Duodenal mucosa (tissue), 2 donors: ENCODE data around the gene PRKACB.

ENCODE experiments used
- H3K27ac ChIP-seq: one replicate; pipeline ENCODE4 v1.7.0; 2013; ENCODE audit warnings: low read depth, low read length
- H3K27me3 ChIP-seq, 2 donors: one replicate each; pipeline ENCODE4 v1.7.0; 2013; ENCODE audit warnings: low read length in 2 of 2, control low read depth in 1 of 2; ENCODE audit not compliant: insufficient read depth in 2 of 2, control insufficient read depth in 1 of 2
- H3K36me3 ChIP-seq, 2 donors: one replicate each; pipeline ENCODE4 v1.7.0; 2013; ENCODE audit warnings: low read length in 2 of 2, control low read depth in 1 of 2; ENCODE audit not compliant: insufficient read depth in 2 of 2, control insufficient read depth in 1 of 2
- H3K4me1 ChIP-seq, 2 donors: one replicate each; pipeline ENCODE4 v1.7.0; 2013; ENCODE audit warnings: low read length in 2 of 2, control low read depth in 1 of 2; ENCODE audit not compliant: insufficient read depth in 2 of 2, control insufficient read depth in 1 of 2
- H3K4me3 ChIP-seq, 2 donors: one replicate each; pipeline ENCODE4 v1.7.0; 2013; ENCODE audit warnings: low read length in 2 of 2, low read depth in 1 of 2
- H3K9ac ChIP-seq, 2 donors: one replicate each; pipeline ENCODE4 v1.7.0; 2013; ENCODE audit warnings: low read length in 2 of 2, low read depth in 1 of 2
- H3K9me3 ChIP-seq, 2 donors: one replicate each; pipeline ENCODE4 v1.7.0; 2013; ENCODE audit warnings: low read length in 2 of 2, control low read depth in 1 of 2; ENCODE audit not compliant: control insufficient read depth in 1 of 2

PRKACB gene

DNA sequence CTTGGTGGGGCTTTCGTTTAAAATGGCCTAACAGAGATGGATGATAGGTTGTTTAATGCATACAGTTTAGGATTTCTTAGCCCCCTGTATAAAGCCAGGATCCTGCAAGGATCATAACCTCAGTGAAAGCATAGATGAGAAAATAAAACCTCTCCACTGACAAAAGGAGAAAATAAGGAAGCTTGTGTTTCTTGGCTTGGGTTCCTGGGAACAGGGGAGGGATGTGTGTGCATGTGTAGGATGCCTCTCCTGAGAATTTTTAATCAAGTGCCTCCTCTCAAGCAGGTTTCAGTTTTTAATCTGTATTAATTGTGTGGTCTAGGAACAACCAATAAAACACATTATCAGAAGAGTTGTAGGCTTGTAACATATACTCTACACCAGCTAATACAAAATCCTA, 26.1 kb downstream of the PRKACB start:
- Histone ChIP-seq H3K27ac (no peak overlapping the region), H3K9me3 (no peaks in the 10 kb centered on the region), H3K4me3 (no peak overlapping the region), H3K27me3 (no peaks in the 10 kb centered on the region), H3K36me3 (no peaks in the 10 kb centered on the region), H3K9ac (no peak overlapping the region), H3K4me1 (peaks cover 3 to 5% of the 10 kb centered on the region in 2 donors)

DNA sequence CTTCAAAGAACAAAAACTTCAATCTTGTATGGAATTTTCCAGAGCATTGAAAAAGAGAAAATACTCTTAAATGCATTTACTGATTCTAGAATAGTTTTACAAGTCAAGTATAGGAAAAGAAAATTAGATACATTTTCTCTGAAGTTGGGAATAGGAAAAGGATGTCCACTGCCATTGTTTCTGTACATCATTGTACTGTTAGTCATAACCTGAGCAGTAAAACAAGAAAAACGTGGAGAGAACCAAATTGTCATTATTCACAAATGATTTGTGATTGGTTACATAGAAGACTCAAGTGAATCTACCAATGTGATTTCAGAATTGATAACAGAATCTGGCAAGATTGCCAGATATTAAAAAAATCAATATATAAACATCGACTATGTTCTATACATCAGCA, 27.4 kb downstream of the PRKACB start:
- H3K27me3 ChIP-seq = no peaks in the 10 kb centered on the region
- no peaks in the 10 kb centered on the region for H3K9me3 ChIP-seq
- no peak overlapping the region for H3K9ac ChIP-seq
- peaks cover 3 to 5% of the 10 kb centered on the region in 2 donors for H3K4me1 ChIP-seq
- no peak overlapping the region for H3K4me3 ChIP-seq
- no peak overlapping the region for H3K27ac ChIP-seq
- no peaks in the 10 kb centered on the region for H3K36me3 ChIP-seq

GRCh38 chr1:84174051-84174556, 30.0 kb downstream of the PRKACB start:
- Histone ChIP-seq H3K27me3 (no peaks in the 10 kb centered on the region), H3K4me3 (no peak overlapping the region), H3K4me1 (peaks cover 3 to 5% of the 10 kb centered on the region in 2 donors), H3K36me3 (no peaks in the 10 kb centered on the region), H3K27ac (no peak overlapping the region), H3K9ac (no peak overlapping the region), H3K9me3 (no peaks in the 10 kb centered on the region)

DNA sequence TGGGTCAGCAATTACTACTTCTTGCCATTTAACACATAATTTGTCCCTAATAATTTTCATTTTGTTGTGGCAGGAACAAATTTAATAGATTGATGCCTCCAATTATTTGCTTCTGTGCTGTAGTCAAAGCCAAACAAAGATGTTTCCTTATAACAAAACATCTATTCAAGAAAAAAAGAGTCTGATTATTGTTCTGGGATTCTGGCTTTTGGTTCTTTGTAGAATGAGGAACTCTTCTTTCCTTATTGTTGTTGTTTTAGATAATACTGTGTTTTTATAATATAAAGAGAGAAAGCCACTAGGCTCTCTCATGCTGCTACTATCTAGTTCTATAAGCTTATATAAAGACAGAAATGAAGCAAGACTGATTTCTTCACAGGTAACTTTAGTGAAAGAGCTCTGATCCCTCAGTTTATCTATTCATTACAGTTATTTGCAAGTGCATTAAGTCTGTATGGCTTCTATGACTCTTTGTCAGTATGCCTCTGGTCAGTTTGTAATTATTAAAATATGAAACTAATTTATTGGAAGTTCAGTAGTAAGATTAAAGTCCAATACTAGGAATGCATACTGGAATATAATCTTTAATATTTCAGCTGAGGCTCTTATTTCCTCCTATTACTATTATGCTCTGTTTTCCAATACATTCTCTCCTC, 37.4 kb downstream of the PRKACB start:
- no peaks in the 10 kb centered on the region for H3K4me1 ChIP-seq
- H3K27me3 ChIP-seq = no peaks in the 10 kb centered on the region
- no peaks in the 10 kb centered on the region for H3K9me3 ChIP-seq
- no peak overlapping the region for H3K9ac ChIP-seq
- no peak overlapping the region for H3K27ac ChIP-seq
- H3K36me3 ChIP-seq = no peaks in the 10 kb centered on the region
- no peak overlapping the region for H3K4me3 ChIP-seq

- Histone ChIP-seq H3K27ac (no peak overlapping the region), H3K9ac (no peak overlapping the region), H3K36me3 (peaks cover 4 to 9% of the 10 kb centered on the region in 2 donors), H3K4me1 (no peaks in the 10 kb centered on the region), H3K4me3 (no peak overlapping the region), H3K9me3 (peaks cover 11 to 19% of the 10 kb centered on the region in 2 donors), H3K27me3 (no peaks in the 10 kb centered on the region)
These were observed 46.4 kb downstream of the PRKACB start for GRCh38 chr1:84190455-84190854.

GRCh38 chr1:84192681-84193080, 48.6 kb downstream of the PRKACB start:
- Histone ChIP-seq H3K27ac (no peak overlapping the region), H3K4me1 (no peaks in the 10 kb centered on the region), H3K9ac (no peak overlapping the region), H3K9me3 (peaks cover 11 to 19% of the 10 kb centered on the region in 2 donors), H3K4me3 (no peak overlapping the region), H3K36me3 (peaks cover 4 to 9% of the 10 kb centered on the region in 2 donors), H3K27me3 (no peaks in the 10 kb centered on the region)

- Histone ChIP-seq H3K9ac (no peak overlapping the region), H3K27me3 (no peaks in the 10 kb centered on the region)
These were observed 54.8 kb downstream of the PRKACB start for GRCh38 chr1:84198832-84199231.

DNA sequence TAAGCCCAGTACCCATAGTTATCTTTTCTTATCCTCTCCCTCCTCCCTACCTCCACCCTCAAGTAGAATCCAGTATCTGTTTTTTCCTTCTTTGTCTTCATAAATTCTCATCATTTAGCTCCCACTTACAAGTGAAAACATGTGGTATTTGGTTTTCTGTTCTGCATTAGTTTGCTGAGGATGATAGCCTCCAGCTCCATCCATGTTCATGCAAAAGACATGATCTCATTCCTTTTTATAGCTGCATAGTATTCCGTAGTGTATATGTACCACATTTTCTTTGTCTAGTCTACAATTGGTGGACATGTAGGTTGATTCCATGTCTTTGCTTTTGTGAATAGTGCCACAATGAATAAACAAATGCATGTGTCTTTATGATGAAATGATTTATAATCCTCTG, 55.2 kb downstream of the PRKACB start:
- peaks cover 0 to 4% of the 10 kb centered on the region in 2 donors for H3K36me3 ChIP-seq
- H3K9ac ChIP-seq = no peak overlapping the region
- no peak overlapping the region for H3K4me3 ChIP-seq
- H3K27ac ChIP-seq = no peak overlapping the region
- no peaks in the 10 kb centered on the region for H3K27me3 ChIP-seq
- H3K9me3 ChIP-seq = no peaks in the 10 kb centered on the region
- H3K4me1 ChIP-seq = no peaks in the 10 kb centered on the region

More at GRCh38 chr1:84198832-84199231, 54.8 kb downstream of the PRKACB start:
- no peaks in the 10 kb centered on the region for H3K4me1 ChIP-seq
- H3K9me3 ChIP-seq = peaks cover 0 to under 1% of the 10 kb centered on the region in 2 donors
- H3K4me3 ChIP-seq = no peak overlapping the region
- peaks cover 0 to 4% of the 10 kb centered on the region in 2 donors for H3K36me3 ChIP-seq
- H3K27ac ChIP-seq = no peak overlapping the region

- H3K27me3 ChIP-seq = no peaks in the 10 kb centered on the region
- H3K4me1 ChIP-seq = no peaks in the 10 kb centered on the region
- no peak overlapping the region for H3K9ac ChIP-seq
- no peak overlapping the region for H3K27ac ChIP-seq
- H3K4me3 ChIP-seq = no peak overlapping the region
- H3K9me3 ChIP-seq = no peaks in the 10 kb centered on the region
- peaks cover 0 to 4% of the 10 kb centered on the region in 2 donors for H3K36me3 ChIP-seq
These were observed 58.1 kb downstream of the PRKACB start for GRCh38 chr1:84202126-84202525.

GRCh38 chr1:84206375-84206774, 62.3 kb downstream of the PRKACB start:
- H3K27me3 ChIP-seq = no peaks in the 10 kb centered on the region
- no peaks in the 10 kb centered on the region for H3K4me1 ChIP-seq
- H3K36me3 ChIP-seq = no peaks in the 10 kb centered on the region
- no peak overlapping the region for H3K9ac ChIP-seq
- H3K9me3 ChIP-seq = no peaks in the 10 kb centered on the region
- H3K27ac ChIP-seq = no peak overlapping the region
- H3K4me3 ChIP-seq = no peak overlapping the region
